ENCODE data around the gene LYPD4. TPM values are rescaled to one million over a fixed set of nuclear protein-coding genes. Genes with fewer than 3 reads are reported as not detected.

Gene LYPD4
- total and polyA plus RNA-seq, 12 donors: 0.08 TPM; not detected in 11

DNA sequence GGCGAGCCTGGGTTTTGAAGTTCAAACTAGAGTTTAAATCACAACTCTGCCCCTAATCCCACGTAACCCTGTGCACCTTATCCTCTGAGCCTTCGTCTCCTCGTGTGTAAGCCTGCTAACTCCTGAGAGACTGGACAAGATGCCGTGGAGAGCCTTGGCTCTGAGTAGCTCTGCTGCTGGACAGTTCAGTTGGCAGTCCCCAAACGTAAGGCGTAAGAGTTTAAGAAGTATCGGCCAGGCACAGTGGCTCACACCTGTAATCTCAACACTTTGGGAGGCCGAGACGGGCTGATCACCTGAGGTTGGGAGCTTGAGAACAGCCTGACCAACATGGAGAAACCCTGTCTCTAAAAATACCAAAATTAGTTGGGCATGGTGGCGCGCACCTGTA lies 27.9 kb upstream of the LYPD4 start:
- no peaks in the 10 kb centered on the region for H3K9me3 ChIP-seq (replicated peaks in 1 of 3)
- H3K27me3 ChIP-seq: no peaks in the 10 kb centered on the region
- 79 to 89% (median 87%) methylated on average over 9 to 12 of the region's 12 CpGs for WGBS, 4 donors
- H3K36me3 ChIP-seq (replicated peaks in 1 of 2): peaks cover 0 to 48% of the 10 kb centered on the region in 2 donors
- intact Hi-C loops (cut with DNase I): loop anchor here in 1 of 2 donors (10.0 kb wide), 1 partner anchor 82 kb away; the partner anchor contains the start of gene RABAC1
- H3K27ac ChIP-seq: no peak overlapping the region
- H3K4me3 ChIP-seq: no peak overlapping the region
- no peak for DNase-seq
- H3K4me1 ChIP-seq (replicated peaks in 1 of 2): no peaks in the 10 kb centered on the region
- TF ChIP-seq POLR2A (IDR thresholded peaks at IDR 0.05) (no peak), CTCF (IDR thresholded peaks at IDR 0.05) (no peak)

DNA sequence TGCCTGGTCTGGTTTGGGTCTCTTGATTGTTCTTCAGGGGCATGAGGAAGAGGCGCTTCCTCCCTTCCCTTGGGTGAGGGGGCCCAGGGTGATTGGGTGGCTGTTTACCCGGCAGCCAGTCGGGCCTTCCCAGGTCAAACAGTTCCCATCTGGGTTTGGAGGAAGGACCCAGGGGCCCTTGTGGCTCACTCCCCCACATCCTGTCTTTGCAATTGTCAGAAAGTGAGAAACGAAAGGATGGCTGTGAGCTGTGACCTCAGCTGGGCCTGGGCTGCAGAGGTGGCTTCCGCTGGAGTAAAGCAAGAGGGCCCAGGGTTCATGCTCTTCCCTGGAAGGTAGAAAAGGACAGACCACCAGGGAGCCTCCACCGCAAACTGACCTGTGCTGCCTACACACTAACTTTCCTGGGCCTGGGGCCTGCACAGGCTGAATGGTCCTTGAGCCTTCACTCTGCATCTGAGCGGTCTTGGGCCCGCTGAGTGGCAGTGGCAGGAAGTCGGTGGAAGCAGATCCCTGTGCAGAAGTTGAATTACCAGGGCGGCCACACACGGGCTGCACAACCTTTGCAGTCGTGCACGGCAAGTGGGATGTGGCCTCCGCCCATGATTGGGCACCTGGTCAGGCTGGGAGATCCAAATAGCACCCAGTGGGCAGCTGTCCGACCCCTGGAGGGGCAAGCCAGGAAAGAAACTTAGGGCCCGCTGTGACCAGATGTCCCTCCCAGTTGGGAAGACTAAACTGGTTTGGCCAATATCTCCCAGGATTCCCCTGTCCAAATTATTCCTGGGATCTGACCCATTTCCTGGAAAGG lies 27.3 kb upstream of the LYPD4 start:
- Histone ChIP-seq H3K36me3 (replicated peaks in 1 of 2) (peaks cover 0 to 54% of the 10 kb centered on the region in 2 donors), H3K27ac (peak overlapping the region in 1 of 5 donors; percentile 1), H3K4me3 (no peak overlapping the region), H3K4me1 (replicated peaks in 1 of 2) (no peaks in the 10 kb centered on the region), H3K27me3 (no peaks in the 10 kb centered on the region), H3K9me3 (replicated peaks in 1 of 3) (no peaks in the 10 kb centered on the region)
- no peak for DNase-seq
- TF ChIP-seq POLR2A (IDR thresholded peaks at IDR 0.05) (no peak), CTCF (IDR thresholded peaks at IDR 0.05) (no peak)
- WGBS, 4 donors: 62 to 73% (median 64%) methylated on average over 10 to 16 of the region's 16 CpGs
- intact Hi-C loops (cut with DNase I): loop anchor here in 1 of 2 donors (10.0 kb wide), 1 partner anchor 83 kb away; the partner anchor contains the start of gene RABAC1

- H3K4me3 ChIP-seq: no peak overlapping the region
- H3K27ac ChIP-seq: no peak overlapping the region
- no peaks in the 10 kb centered on the region for H3K9me3 ChIP-seq (replicated peaks in 1 of 3)
- TF ChIP-seq CTCF (IDR thresholded peaks at IDR 0.05) (no peak), POLR2A (IDR thresholded peaks at IDR 0.05) (no peak)
- WGBS, 4 donors: 52 to 89% (median 80%) methylated on average over 2 to 3 of the region's 3 CpGs
- DNase-seq: peak in 2 of 7 donors; percentile 21 to 37
- no peaks in the 10 kb centered on the region for H3K4me1 ChIP-seq (replicated peaks in 1 of 2)
- intact Hi-C loops (cut with DNase I): loop anchor here in 1 of 2 donors (10.0 kb wide), 1 partner anchor 84 kb away; the partner anchor contains the start of gene RABAC1
- H3K27me3 ChIP-seq: no peaks in the 10 kb centered on the region
- H3K36me3 ChIP-seq (replicated peaks in 1 of 2): peaks cover 0 to 65% of the 10 kb centered on the region in 2 donors
Measured at GRCh38 chr19:41870401-41870873, 26.0 kb upstream of the LYPD4 start.

DNA sequence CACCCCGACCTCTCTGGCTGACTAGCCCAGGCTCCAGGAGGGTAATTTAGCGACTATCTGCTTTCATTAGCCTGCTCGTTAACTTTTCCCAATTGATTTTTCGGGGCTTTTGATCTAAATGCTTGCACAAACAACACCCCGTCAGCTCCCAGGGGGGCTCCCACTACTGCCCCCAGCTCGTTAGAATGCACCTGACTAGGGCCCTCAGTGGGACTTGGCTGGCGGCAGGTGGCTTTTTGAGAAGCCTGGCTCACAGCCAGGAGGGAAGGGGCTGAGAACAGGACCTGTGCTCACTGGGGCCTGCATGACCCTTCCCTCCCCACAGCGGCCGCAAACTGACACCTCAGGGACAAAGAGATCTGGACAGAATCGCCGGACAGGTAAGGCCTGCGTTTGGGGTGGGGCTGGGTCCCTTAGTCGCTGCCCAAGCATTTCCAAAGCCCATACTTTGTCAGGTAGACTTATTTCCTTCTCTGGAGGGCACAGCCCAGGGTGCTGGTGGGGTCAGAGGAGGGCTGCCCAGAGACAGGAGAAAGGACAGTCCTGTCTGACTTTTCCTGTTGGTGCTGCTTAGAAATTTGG lies 25.0 kb upstream of the LYPD4 start:
- no peaks in the 10 kb centered on the region for H3K9me3 ChIP-seq (replicated peaks in 1 of 3)
- DNase-seq: no peak
- H3K27me3 ChIP-seq: no peaks in the 10 kb centered on the region
- H3K4me3 ChIP-seq: no peak overlapping the region
- TF ChIP-seq CTCF (IDR thresholded peaks at IDR 0.05) (no peak), POLR2A (IDR thresholded peaks at IDR 0.05) (no peak)
- intact Hi-C loops (cut with DNase I): no loop called here
- no peaks in the 10 kb centered on the region for H3K4me1 ChIP-seq (replicated peaks in 1 of 2)
- peaks cover 0 to 75% of the 10 kb centered on the region in 2 donors for H3K36me3 ChIP-seq (replicated peaks in 1 of 2)
- H3K27ac ChIP-seq: no peak overlapping the region
- WGBS, 4 donors: 84 to 85% (median 85%) methylated on average over 12 to 13 of the region's 13 CpGs

Measured in adrenal gland (tissue), 12 donors.